ENCODE data around the gene SLC12A8.

DNA sequence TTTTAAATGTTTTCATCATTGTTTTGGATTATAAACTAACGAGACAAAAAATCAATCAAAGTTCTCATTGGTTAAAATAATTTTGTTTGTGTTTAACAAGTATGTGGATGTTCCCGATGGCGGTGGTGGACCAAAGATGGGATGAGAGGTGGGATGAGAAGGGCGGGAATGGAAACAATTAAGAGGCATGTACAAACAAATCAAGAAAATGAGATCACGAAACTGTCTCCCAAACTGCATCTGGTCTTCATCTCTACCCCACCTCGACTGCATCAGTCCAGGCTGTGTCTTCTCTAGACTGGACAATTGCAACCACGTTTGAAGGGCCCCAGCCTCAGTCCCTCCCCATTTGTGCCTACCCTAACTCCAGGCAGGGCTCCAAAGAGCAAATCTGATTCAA, 56.1 kb downstream of the SLC12A8 start:
- TF ChIP-seq GATA3 (IDR thresholded peaks at IDR 0.05; ENCODE audit: low read depth, low read length): no peak
- TF ChIP-seq GATA2 (IDR thresholded peaks at IDR 0.05; ENCODE audit: low read depth, low read length): no peak
